Measurements from ENCODE around the gene CST9.

GRCh38 chr20:23636182-23636907, 30.6 kb upstream of the CST9 start:
- no peak; the same call in 1 of the 2 replicates for TF ChIP-seq POLR2AphosphoS5 (IDR thresholded peaks at IDR 0.05; ENCODE audit: low read depth, low read length)
- no peak for TF ChIP-seq ZNF513 (CRISPR knock-in tag; conservative IDR thresholded peaks at IDR 0.05)
- TF ChIP-seq THAP11 (CRISPR knock-in tag; IDR thresholded peaks at IDR 0.05), result no peak
- peak; percentile 95 for TF ChIP-seq ZNF83 (CRISPR knock-in tag; IDR thresholded peaks at IDR 0.05; ENCODE audit: borderline replicate concordance)
- no peak for TF ChIP-seq TBP (CRISPR knock-in tag; IDR thresholded peaks at IDR 0.05)
- no peak for TF ChIP-seq PTBP1 (IDR thresholded peaks at IDR 0.05; ENCODE audit: low read depth, low read length, poor library complexity, severe bottlenecking)
- TF ChIP-seq ZNF567 (CRISPR knock-in tag; IDR thresholded peaks at IDR 0.05; ENCODE audit: borderline replicate concordance), result peak; percentile 88; the same call in 1 of the 2 replicates
- no peak for TF ChIP-seq ZNF136 (CRISPR knock-in tag; IDR thresholded peaks at IDR 0.05; ENCODE audit: low read depth)
- TF ChIP-seq, protein P1, sequence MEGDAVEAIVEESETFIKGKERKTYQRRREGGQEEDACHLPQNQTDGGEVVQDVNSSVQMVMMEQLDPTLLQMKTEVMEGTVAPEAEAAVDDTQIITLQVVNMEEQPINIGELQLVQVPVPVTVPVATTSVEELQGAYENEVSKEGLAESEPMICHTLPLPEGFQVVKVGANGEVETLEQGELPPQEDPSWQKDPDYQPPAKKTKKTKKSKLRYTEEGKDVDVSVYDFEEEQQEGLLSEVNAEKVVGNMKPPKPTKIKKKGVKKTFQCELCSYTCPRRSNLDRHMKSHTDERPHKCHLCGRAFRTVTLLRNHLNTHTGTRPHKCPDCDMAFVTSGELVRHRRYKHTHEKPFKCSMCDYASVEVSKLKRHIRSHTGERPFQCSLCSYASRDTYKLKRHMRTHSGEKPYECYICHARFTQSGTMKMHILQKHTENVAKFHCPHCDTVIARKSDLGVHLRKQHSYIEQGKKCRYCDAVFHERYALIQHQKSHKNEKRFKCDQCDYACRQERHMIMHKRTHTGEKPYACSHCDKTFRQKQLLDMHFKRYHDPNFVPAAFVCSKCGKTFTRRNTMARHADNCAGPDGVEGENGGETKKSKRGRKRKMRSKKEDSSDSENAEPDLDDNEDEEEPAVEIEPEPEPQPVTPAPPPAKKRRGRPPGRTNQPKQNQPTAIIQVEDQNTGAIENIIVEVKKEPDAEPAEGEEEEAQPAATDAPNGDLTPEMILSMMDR (CRISPR knock-in tag; IDR thresholded peaks at IDR 0.05), result no peak
- TF ChIP-seq CERS6 (CRISPR knock-in tag; IDR thresholded peaks at IDR 0.05), result no peak
- TF ChIP-seq, protein P2, sequence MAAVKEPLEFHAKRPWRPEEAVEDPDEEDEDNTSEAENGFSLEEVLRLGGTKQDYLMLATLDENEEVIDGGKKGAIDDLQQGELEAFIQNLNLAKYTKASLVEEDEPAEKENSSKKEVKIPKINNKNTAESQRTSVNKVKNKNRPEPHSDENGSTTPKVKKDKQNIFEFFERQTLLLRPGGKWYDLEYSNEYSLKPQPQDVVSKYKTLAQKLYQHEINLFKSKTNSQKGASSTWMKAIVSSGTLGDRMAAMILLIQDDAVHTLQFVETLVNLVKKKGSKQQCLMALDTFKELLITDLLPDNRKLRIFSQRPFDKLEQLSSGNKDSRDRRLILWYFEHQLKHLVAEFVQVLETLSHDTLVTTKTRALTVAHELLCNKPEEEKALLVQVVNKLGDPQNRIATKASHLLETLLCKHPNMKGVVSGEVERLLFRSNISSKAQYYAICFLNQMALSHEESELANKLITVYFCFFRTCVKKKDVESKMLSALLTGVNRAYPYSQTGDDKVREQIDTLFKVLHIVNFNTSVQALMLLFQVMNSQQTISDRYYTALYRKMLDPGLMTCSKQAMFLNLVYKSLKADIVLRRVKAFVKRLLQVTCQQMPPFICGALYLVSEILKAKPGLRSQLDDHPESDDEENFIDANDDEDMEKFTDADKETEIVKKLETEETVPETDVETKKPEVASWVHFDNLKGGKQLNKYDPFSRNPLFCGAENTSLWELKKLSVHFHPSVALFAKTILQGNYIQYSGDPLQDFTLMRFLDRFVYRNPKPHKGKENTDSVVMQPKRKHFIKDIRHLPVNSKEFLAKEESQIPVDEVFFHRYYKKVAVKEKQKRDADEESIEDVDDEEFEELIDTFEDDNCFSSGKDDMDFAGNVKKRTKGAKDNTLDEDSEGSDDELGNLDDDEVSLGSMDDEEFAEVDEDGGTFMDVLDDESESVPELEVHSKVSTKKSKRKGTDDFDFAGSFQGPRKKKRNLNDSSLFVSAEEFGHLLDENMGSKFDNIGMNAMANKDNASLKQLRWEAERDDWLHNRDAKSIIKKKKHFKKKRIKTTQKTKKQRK (IDR thresholded peaks at IDR 0.05; ENCODE audit: low read length), result no peak

Data from HepG2 (cell line).